NT2/D1 (cell line): ENCODE measurements around the gene ZBTB8A.
"Not testable (repeated sequence)": the region's sequence is repeated elsewhere in the genome, so short reads cannot be mapped to it uniquely, and the experiment has no call there.

Experiments
- SUZ12 ChIP-seq: IDR thresholded peaks from 2 replicates; pipeline ENCODE4 v1.6.1; 2011; ENCODE audit not compliant: insufficient read length, insufficient read depth; ENCODE audit errors: extremely low read depth
- YY1 ChIP-seq: IDR thresholded peaks from 2 replicates; pipeline ENCODE4 v1.6.1; 2011; ENCODE audit not compliant: insufficient read length, insufficient read depth

DNA sequence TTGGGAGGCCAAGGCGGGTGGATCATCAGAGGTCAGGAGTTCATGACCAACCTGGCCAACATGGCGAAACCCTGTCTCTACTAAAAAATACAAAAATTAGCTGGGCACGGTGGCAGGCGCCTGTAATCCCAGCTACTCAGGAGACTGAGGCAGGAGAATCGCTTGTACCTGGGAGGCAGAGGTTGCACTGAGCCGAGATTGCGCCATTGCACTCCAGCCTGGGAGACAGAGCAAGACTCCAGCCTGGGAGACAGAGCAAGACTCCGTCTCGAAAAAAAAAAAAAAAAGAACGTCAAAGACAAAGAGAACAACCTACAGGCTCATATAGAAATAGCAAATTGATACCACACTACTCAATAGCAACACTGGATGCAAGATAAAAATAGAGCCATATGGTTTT lies 10.7 kb upstream of the ZBTB8A start:
- not testable (repeated sequence) for TF ChIP-seq SUZ12, YY1
